Activated naive CD4-positive, alpha-beta T cell (primary cell): Measurements from ENCODE around the gene UNC13D.
"Not testable (repeated sequence)": the region's sequence is repeated elsewhere in the genome, so short reads cannot be mapped to it uniquely, and the experiment has no call there.

Experiments used
- DNase-seq, 4 experiments: peaks; one replicate each; lab custom pipeline; 2025; lab: John Stamatoyannopoulos, UW

UNC13D gene

GRCh38 chr17:75843577-75844529 lies at the start of gene UNC13D:
Gene UNC13D, minus strand, starts transcription at chr17:75844404. Its CDS starts 67 bp downstream, at chr17:75844337.
- DNase-seq: peak in 2 of 4 experiments; percentile 59 to 63

GRCh38 chr17:75893305-75894048 lies 49.3 kb upstream of the UNC13D start:
- DNase-seq: no peak

GRCh38 chr17:75892556-75893224 lies 48.5 kb upstream of the UNC13D start:
- no peak for DNase-seq

GRCh38 chr17:75891605-75892555 lies 47.7 kb upstream of the UNC13D start:
- no peak for DNase-seq

- DNase-seq: no peak
Measured at GRCh38 chr17:75891022-75891604, 46.9 kb upstream of the UNC13D start.

GRCh38 chr17:75889454-75889853 lies 45.2 kb upstream of the UNC13D start:
- no peak for DNase-seq

- DNase-seq: no peak
Measured at GRCh38 chr17:75888484-75888883, 44.3 kb upstream of the UNC13D start.

GRCh38 chr17:75885860-75886259 lies 41.7 kb upstream of the UNC13D start:
- not testable (repeated sequence) for DNase-seq

GRCh38 chr17:75885431-75885830 lies 41.2 kb upstream of the UNC13D start:
- no peak for DNase-seq

- DNase-seq: no peak
Measured at GRCh38 chr17:75881678-75882454, 37.7 kb upstream of the UNC13D start.

GRCh38 chr17:75880266-75880665 lies 36.1 kb upstream of the UNC13D start:
- DNase-seq: no peak

GRCh38 chr17:75878174-75878998 lies 34.2 kb upstream of the UNC13D start, which contains the start of gene TRIM47:
Gene TRIM47, minus strand, starts transcription at chr17:75878581. Its CDS starts 33 bp downstream, at chr17:75878548.
- DNase-seq: no peak

GRCh38 chr17:75877752-75878173 lies 33.6 kb upstream of the UNC13D start:
- peak; percentile 27 to 69 (median 36) for DNase-seq

- DNase-seq: peak in 1 of 4 experiments; percentile 30
Measured at GRCh38 chr17:75876938-75877751, 32.9 kb upstream of the UNC13D start.

- DNase-seq: peak in 2 of 4 experiments; percentile 56 to 67
Measured at GRCh38 chr17:75876190-75876937, 32.2 kb upstream of the UNC13D start.

- no peak for DNase-seq
Measured at GRCh38 chr17:75875940-75876189, 31.7 kb upstream of the UNC13D start.

GRCh38 chr17:75875182-75875939 lies 31.2 kb upstream of the UNC13D start:
- DNase-seq: no peak
